Heart left ventricle (tissue), 13 donors: ENCODE results near the gene HIVEP1.

Experiments
- CTCF ChIP-seq, 12 donors: fragments of 200-600 bp; sonication (generic) in 4 of 12; IDR thresholded peaks; one replicate each; pipeline versions ENCODE4 v1.5.0 to v1.8.0; 2018 to 2022; ENCODE audit warnings: antibody characterized with exemption in 12 of 12, mild to moderate bottlenecking in 5 of 12
- POLR2A ChIP-seq, 2 donors: fragments of 450-650 bp; IDR thresholded peaks; one replicate each; pipeline ENCODE4 v1.6.1; 2017; ENCODE audit warnings: antibody characterized with exemption in 2 of 2, mild to moderate bottlenecking in 2 of 2, moderate library complexity in 2 of 2
- donor health status: ischemic (EF 13 %, LVEDD 7.1; RV severe dilation, severe dysfunction).
- donor health status: DM: no; HTN: yes; CAD: no.
- donor health status: DM: no; HTN: no; CAD: no.
- donor health status: ischemic (EF 25% LVEDD 6.9; RV normal size, moderate dysfunction).
- donor health status: ischemic (EF 25% LVEDD 5.7; RV mildly dilated, moderate dysfunction).
- donor health status: ischemic (EF 35%, LVEDD 5.7; RV mildly dilated, moderate dysfunction).
- donor health status: nonischemic (EF 11% LVEDD 7.7; RV severe dilation, severe dysfunction).
- donor health status: DM: yes; HTN: yes; CAD: no.
- donor health status: PGD.
- donor health status: ischemic (EF 29% LVEDD 5.4; RV normal size, mild dysfunction).
- donor health status: nonischemic (EF 23%, LVEDD 6.1; RV moderate dilation, normal function).

GRCh38 chr6:11973238-11973637 is 38.9 kb upstream of the HIVEP1 start:
- TF ChIP-seq CTCF (IDR thresholded peaks at IDR 0.05): no peak
- TF ChIP-seq POLR2A (IDR thresholded peaks at IDR 0.05): no peak
